GM12878 (cell line): ENCODE data around the gene CD209. TPM values are rescaled to one million over a fixed set of nuclear protein-coding genes. Genes with fewer than 3 reads are reported as not detected.

ENCODE experiments used
- ATF7 ChIP-seq: fragments of 450-650 bp; IDR thresholded peaks from 2 replicates; pipeline ENCODE4 v1.6.1; 2016; ENCODE audit warnings: low read depth, mild to moderate bottlenecking
- CBFB ChIP-seq: IDR thresholded peaks from 2 replicates; pipeline ENCODE4 v1.6.1; 2016; ENCODE audit warnings: antibody characterized with exemption, low read depth
- CBX5 ChIP-seq: sonication (generic); IDR thresholded peaks from 2 replicates; pipeline ENCODE4 v1.6.1; 2016; ENCODE audit warnings: low read depth, moderate library complexity, mild to moderate bottlenecking, inconsistent platforms
- CREB1 ChIP-seq: IDR thresholded peaks from 2 replicates; pipeline ENCODE4 v1.6.1; 2012; ENCODE audit warnings: low read depth, mild to moderate bottlenecking, inconsistent platforms
- FOXM1 ChIP-seq: IDR thresholded peaks from 2 replicates; pipeline ENCODE4 v1.6.1; 2012; ENCODE audit warnings: low read depth, mild to moderate bottlenecking, inconsistent platforms, low read length, moderate library complexity
- JUNB ChIP-seq: IDR thresholded peaks from 2 replicates; pipeline ENCODE4 v1.6.1; 2016; ENCODE audit warnings: antibody characterized with exemption, mild to moderate bottlenecking
- JUND ChIP-seq: IDR thresholded peaks from 2 replicates; pipeline ENCODE4 v1.6.1; 2012; ENCODE audit warnings: low read depth, mild to moderate bottlenecking, low read length, improper control_type of control experiment, moderate library complexity
- MEF2B ChIP-seq: fragments of 450-650 bp; IDR thresholded peaks from 2 replicates; pipeline ENCODE4 v1.6.1; 2018; ENCODE audit warnings: mild to moderate bottlenecking, moderate library complexity; ENCODE audit not compliant: partially characterized antibody, poor library complexity, severe bottlenecking
- NR2C1 ChIP-seq: fragments of 450-650 bp; IDR thresholded peaks from 2 replicates; pipeline ENCODE4 v1.6.1; 2017; ENCODE audit warnings: antibody characterized with exemption, mild to moderate bottlenecking, moderate library complexity
- RBBP5 ChIP-seq: fragments of 200-600 bp; sonication (generic); conservative IDR thresholded peaks from 2 replicates; pipeline ENCODE4 v1.6.1; 2016
- SIX5 ChIP-seq: IDR thresholded peaks from 2 replicates; pipeline ENCODE4 v1.6.1; 2011; ENCODE audit warnings: mild to moderate bottlenecking, low read depth, low read length, moderate library complexity; ENCODE audit not compliant: severe bottlenecking
- SRF ChIP-seq, 2 experiments: IDR thresholded peaks; 2 replicates each; pipeline ENCODE4 v1.6.1; 2011; ENCODE audit warnings: low read depth in 2 of 2, low read length in 2 of 2, mild to moderate bottlenecking in 1 of 2, moderate library complexity in 1 of 2
- SUPT20H ChIP-seq: IDR thresholded peaks from 2 replicates; pipeline ENCODE4 v1.6.1; 2011; ENCODE audit warnings: low read depth, mild to moderate bottlenecking, low read length, moderate library complexity, borderline replicate concordance; ENCODE audit not compliant: control insufficient read depth
- TCF7 ChIP-seq: IDR thresholded peaks from 2 replicates; pipeline ENCODE4 v1.6.1; 2014; ENCODE audit warnings: antibody characterized with exemption, borderline replicate concordance
- polyA plus RNA-seq, 11 experiments: library from polyadenylated mRNA; depleted of rRNA in 4 of 11; unstranded in 6 of 11; stranded (reverse) in 5 of 11; fragments of >200 nt; fragmentation: Nextera tagmentation in 4 of 11; fragmentation: Illumina TruSeq in 1 of 11; extraction: Ambion mirVana in 4 of 11; extraction: Trizol in 1 of 11; gene quantifications; 1 replicate in 1 of 11; 2 replicates in 10 of 11; pipeline versions ENCODE4 v1.2.1 to v1.2.3, GENCODE V29; 2011 to 2016; ENCODE audit warnings: inconsistent platforms in 2 of 11, missing spikeins in 2 of 11, low read depth in 1 of 11
- total RNA-seq, 4 experiments: library from RNA; depleted of rRNA in 3 of 4; stranded (reverse); fragments of >200 nt in 3 of 4; fragmentation: Illumina TruSeq in 1 of 4; extraction: Trizol in 1 of 4; gene quantifications; 2 replicates each; pipeline versions ENCODE4 v1.2.1 to v1.2.3, GENCODE V29; 2013 to 2021
- TF ChIP-seq, protein P1 (sequence below): fragments of 450-650 bp; IDR thresholded peaks from 2 replicates; pipeline ENCODE4 v1.6.1; 2017; ENCODE audit warnings: mild to moderate bottlenecking, low read depth, inconsistent platforms; ENCODE audit not compliant: poor library complexity, severe bottlenecking
- TF ChIP-seq, protein P2 (sequence below): fragments of 450-650 bp; conservative IDR thresholded peaks from 2 replicates; pipeline ENCODE4 v1.6.1; 2017; ENCODE audit warnings: mild to moderate bottlenecking, moderate library complexity
- TF ChIP-seq, protein P3 (sequence below): fragments of 450-650 bp; IDR thresholded peaks from 2 replicates; pipeline ENCODE4 v1.6.1; 2017; ENCODE audit warnings: mild to moderate bottlenecking, moderate library complexity

The CD209 gene
- total and polyA plus RNA-seq, 10 of the 15 experiments (the other 5 are each of a cell fraction or from before 2014, with no cell fraction given) = 0.04 to 0.21 (median 0.10) TPM; not detected in 3

DNA sequence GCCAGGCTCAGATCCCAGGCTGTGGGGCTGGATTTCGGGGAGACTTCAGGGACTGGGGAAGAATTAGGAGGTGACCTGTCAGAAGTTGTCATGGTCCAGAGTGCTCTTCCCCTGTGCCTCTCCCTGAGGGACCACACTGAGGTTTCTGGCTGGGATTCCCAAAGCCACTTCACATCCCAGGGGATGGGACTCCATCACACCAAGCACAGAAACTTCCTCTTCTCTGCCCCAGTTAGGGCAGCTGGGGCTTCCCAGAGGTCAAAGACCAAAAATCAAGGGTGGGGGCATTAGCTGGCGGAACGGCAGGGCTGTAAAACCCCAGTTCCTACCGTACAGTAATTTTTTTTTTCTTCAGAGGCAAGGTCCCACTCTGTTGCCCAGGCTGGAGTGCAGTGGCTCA is 52.8 kb downstream of the CD209 start (continued):
- TF ChIP-seq CREB1 = 0 out of 2 replicates have a peak, but pooled peaks have one; percentile 48
- TF ChIP-seq, protein P1, sequence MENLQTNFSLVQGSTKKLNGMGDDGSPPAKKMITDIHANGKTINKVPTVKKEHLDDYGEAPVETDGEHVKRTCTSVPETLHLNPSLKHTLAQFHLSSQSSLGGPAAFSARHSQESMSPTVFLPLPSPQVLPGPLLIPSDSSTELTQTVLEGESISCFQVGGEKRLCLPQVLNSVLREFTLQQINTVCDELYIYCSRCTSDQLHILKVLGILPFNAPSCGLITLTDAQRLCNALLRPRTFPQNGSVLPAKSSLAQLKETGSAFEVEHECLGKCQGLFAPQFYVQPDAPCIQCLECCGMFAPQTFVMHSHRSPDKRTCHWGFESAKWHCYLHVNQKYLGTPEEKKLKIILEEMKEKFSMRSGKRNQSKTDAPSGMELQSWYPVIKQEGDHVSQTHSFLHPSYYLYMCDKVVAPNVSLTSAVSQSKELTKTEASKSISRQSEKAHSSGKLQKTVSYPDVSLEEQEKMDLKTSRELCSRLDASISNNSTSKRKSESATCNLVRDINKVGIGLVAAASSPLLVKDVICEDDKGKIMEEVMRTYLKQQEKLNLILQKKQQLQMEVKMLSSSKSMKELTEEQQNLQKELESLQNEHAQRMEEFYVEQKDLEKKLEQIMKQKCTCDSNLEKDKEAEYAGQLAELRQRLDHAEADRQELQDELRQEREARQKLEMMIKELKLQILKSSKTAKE = no peak
- TF ChIP-seq SRF (IDR thresholded peaks at IDR 0.05; ENCODE audit: low read depth in 2 of 2, low read length in 2 of 2) = no peak
- TF ChIP-seq SIX5 = no peak
- no peak for TF ChIP-seq ATF7
- TF ChIP-seq, protein P2, sequence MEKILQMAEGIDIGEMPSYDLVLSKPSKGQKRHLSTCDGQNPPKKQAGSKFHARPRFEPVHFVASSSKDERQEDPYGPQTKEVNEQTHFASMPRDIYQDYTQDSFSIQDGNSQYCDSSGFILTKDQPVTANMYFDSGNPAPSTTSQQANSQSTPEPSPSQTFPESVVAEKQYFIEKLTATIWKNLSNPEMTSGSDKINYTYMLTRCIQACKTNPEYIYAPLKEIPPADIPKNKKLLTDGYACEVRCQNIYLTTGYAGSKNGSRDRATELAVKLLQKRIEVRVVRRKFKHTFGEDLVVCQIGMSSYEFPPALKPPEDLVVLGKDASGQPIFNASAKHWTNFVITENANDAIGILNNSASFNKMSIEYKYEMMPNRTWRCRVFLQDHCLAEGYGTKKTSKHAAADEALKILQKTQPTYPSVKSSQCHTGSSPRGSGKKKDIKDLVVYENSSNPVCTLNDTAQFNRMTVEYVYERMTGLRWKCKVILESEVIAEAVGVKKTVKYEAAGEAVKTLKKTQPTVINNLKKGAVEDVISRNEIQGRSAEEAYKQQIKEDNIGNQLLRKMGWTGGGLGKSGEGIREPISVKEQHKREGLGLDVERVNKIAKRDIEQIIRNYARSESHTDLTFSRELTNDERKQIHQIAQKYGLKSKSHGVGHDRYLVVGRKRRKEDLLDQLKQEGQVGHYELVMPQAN = no peak
- TF ChIP-seq SUPT20H = no peak
- no peak for TF ChIP-seq JUND
- TF ChIP-seq TCF7 = no peak
- TF ChIP-seq RBBP5 = no peak
- TF ChIP-seq NR2C1 = peak; percentile 75
- TF ChIP-seq CBFB = 0 out of 2 replicates have a peak, but pooled peaks have one; percentile 40
- no peak; the same call in 1 of the 2 replicates for TF ChIP-seq FOXM1
- TF ChIP-seq, protein P3, sequence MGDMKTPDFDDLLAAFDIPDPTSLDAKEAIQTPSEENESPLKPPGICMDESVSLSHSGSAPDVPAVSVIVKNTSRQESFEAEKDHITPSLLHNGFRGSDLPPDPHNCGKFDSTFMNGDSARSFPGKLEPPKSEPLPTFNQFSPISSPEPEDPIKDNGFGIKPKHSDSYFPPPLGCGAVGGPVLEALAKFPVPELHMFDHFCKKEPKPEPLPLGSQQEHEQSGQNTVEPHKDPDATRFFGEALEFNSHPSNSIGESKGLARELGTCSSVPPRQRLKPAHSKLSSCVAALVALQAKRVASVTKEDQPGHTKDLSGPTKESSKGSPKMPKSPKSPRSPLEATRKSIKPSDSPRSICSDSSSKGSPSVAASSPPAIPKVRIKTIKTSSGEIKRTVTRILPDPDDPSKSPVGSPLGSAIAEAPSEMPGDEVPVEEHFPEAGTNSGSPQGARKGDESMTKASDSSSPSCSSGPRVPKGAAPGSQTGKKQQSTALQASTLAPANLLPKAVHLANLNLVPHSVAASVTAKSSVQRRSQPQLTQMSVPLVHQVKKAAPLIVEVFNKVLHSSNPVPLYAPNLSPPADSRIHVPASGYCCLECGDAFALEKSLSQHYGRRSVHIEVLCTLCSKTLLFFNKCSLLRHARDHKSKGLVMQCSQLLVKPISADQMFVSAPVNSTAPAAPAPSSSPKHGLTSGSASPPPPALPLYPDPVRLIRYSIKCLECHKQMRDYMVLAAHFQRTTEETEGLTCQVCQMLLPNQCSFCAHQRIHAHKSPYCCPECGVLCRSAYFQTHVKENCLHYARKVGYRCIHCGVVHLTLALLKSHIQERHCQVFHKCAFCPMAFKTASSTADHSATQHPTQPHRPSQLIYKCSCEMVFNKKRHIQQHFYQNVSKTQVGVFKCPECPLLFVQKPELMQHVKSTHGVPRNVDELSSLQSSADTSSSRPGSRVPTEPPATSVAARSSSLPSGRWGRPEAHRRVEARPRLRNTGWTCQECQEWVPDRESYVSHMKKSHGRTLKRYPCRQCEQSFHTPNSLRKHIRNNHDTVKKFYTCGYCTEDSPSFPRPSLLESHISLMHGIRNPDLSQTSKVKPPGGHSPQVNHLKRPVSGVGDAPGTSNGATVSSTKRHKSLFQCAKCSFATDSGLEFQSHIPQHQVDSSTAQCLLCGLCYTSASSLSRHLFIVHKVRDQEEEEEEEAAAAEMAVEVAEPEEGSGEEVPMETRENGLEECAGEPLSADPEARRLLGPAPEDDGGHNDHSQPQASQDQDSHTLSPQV = 0 out of 2 replicates have a peak, but pooled peaks have one; percentile 30
- TF ChIP-seq JUNB = no peak
- 0 out of 2 replicates have a peak, but pooled peaks have one; percentile 13 for TF ChIP-seq CBX5
- TF ChIP-seq MEF2B = peak; percentile 95
